Activated T-helper 17 cell treated with anti-CD3 and anti-CD28 coated beads, Interleukin-2, amount 50 U/mL, for 72 hours (primary cell): ENCODE results near the gene MGME1. TPM values are rescaled to one million over a fixed set of nuclear protein-coding genes. Genes with fewer than 3 reads are reported as not detected.
"Not testable (repeated sequence)": the region's sequence is repeated elsewhere in the genome, so short reads cannot be mapped to it uniquely, and the experiment has no call there.

Source experiments
- ATAC-seq: fragments of 150-1000 bp; cut with Tn5 transposase; replicated peaks from 2 replicates; pipeline ENCODE4 v1.10.0; 2021; ENCODE audit warnings: mild to moderate bottlenecking, moderate library complexity
- H3K27ac Mint-ChIP-seq: one replicate; pipeline ENCODE4 v1.8.0; 2022; ENCODE audit warnings: mixed read lengths
- H3K27me3 Mint-ChIP-seq: one replicate; pipeline ENCODE4 v1.8.0; 2022; ENCODE audit warnings: mixed read lengths
- H3K36me3 Mint-ChIP-seq: one replicate; pipeline ENCODE4 v1.8.0; 2022; ENCODE audit warnings: low read depth, mild to moderate bottlenecking, mixed read lengths
- H3K4me1 Mint-ChIP-seq: one replicate; pipeline ENCODE4 v1.8.0; 2022; ENCODE audit warnings: mixed read lengths
- H3K4me3 Mint-ChIP-seq: one replicate; pipeline ENCODE4 v1.8.0; 2022; ENCODE audit warnings: mild to moderate bottlenecking, mixed read lengths
- H3K9me3 Mint-ChIP-seq: one replicate; pipeline ENCODE4 v1.8.0; 2022; ENCODE audit warnings: mixed read lengths
- total RNA-seq, 2 donors: library from RNA; stranded (reverse); gene quantifications; one replicate each; pipeline ENCODE4 v1.2.3, GENCODE V29; 2022

Gene MGME1
- total RNA-seq, 2 donors from 2014 or later, result 24.2 to 33.2 TPM

- not testable (repeated sequence) for H3K27ac Mint-ChIP-seq, H3K4me3 Mint-ChIP-seq, H3K9me3 Mint-ChIP-seq, H3K27me3 Mint-ChIP-seq, ATAC-seq, H3K4me1 Mint-ChIP-seq, H3K36me3 Mint-ChIP-seq
Measured at GRCh38 chr20:18027011-18027410, 58.2 kb downstream of the MGME1 start.

GRCh38 chr20:18030020-18030419, 61.2 kb downstream of the MGME1 start:
- H3K27me3 Mint-ChIP-seq, result peaks cover 7% of the 10 kb centered on the region
- no peaks in the 10 kb centered on the region for H3K36me3 Mint-ChIP-seq
- no peak for ATAC-seq
- H3K9me3 Mint-ChIP-seq, result no peaks in the 10 kb centered on the region
- no peak overlapping the region for H3K27ac Mint-ChIP-seq
- H3K4me3 Mint-ChIP-seq, result no peak overlapping the region
- no peaks in the 10 kb centered on the region for H3K4me1 Mint-ChIP-seq

DNA sequence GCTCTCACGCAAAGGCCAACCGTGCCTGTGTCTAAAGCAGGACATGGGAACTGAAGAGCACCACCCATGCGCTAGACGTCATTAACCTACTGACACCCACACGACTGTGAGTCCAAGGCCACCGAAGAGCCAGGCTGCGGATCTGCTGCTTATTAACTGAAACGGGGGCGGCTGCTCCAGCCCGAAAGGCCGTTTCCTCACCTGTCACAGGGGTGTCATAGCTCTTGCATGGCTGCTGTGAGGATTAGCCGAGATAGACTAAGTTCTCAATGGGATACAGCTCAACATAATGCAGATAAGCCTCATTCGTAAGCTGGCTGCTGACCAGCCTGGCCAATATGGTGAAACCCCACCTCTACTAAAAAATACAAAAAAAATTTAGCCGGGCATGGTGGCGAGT, 62.2 kb downstream of the MGME1 start:
- ATAC-seq, result no peak
- Mint-ChIP-seq H3K36me3 (no peaks in the 10 kb centered on the region), H3K9me3 (no peaks in the 10 kb centered on the region), H3K4me1 (no peaks in the 10 kb centered on the region), H3K27me3 (peaks cover 7% of the 10 kb centered on the region), H3K4me3 (no peak overlapping the region), H3K27ac (no peak overlapping the region)

GRCh38 chr20:18031888-18032509, 63.2 kb downstream of the MGME1 start:
- H3K4me3 Mint-ChIP-seq, result no peak overlapping the region
- H3K4me1 Mint-ChIP-seq, result no peaks in the 10 kb centered on the region
- H3K27ac Mint-ChIP-seq, result no peak overlapping the region
- H3K36me3 Mint-ChIP-seq, result no peaks in the 10 kb centered on the region
- H3K9me3 Mint-ChIP-seq, result no peaks in the 10 kb centered on the region
- H3K27me3 Mint-ChIP-seq, result peaks cover 7% of the 10 kb centered on the region
- no peak for ATAC-seq

- Mint-ChIP-seq H3K4me1 (no peaks in the 10 kb centered on the region), H3K27ac (no peak overlapping the region), H3K4me3 (no peak overlapping the region), H3K36me3 (no peaks in the 10 kb centered on the region), H3K27me3 (peaks cover 9% of the 10 kb centered on the region), H3K9me3 (no peaks in the 10 kb centered on the region)
- no peak for ATAC-seq
Measured at GRCh38 chr20:18032977-18033892, 64.4 kb downstream of the MGME1 start.

DNA sequence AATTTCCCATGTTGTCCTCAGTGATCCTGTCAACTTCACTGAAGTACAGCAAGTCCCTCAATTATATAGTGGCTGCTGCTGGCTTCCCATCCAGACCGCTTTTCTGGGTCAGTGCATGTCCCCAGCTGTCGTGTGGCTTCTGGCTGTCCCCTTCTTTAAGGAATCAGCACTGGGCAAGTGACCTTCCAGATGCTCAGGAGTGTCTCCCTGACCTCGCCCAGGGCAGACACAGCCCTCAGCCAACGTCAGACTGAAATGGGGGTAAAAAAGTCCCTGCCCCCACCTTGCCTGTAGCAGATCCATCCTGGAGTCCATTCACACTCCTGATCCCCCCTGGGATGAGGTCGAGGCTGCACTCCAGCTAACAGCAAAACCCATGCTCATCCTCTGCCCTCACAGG, 65.2 kb downstream of the MGME1 start:
- ATAC-seq, result no peak
- Mint-ChIP-seq H3K4me1 (no peaks in the 10 kb centered on the region), H3K4me3 (no peak overlapping the region), H3K27me3 (peaks cover 14% of the 10 kb centered on the region), H3K9me3 (no peaks in the 10 kb centered on the region), H3K27ac (no peak overlapping the region), H3K36me3 (no peaks in the 10 kb centered on the region)

- Mint-ChIP-seq H3K27ac (no peak overlapping the region), H3K4me1 (no peaks in the 10 kb centered on the region), H3K4me3 (no peak overlapping the region), H3K27me3 (peaks cover 35% of the 10 kb centered on the region), H3K36me3 (no peaks in the 10 kb centered on the region), H3K9me3 (peaks cover 6% of the 10 kb centered on the region)
- ATAC-seq, result no peak
Measured at GRCh38 chr20:18039063-18039462, 70.2 kb downstream of the MGME1 start.

Other genes starting within 250 kb of the MGME1 start
- 100 to 1,000 TPM; 175 to 201 TPM for gene SNX5, start 224 bp upstream of the MGME1 start, total RNA-seq
- not detected for gene OVOL2, start 88.9 kb downstream of the MGME1 start, total RNA-seq
- 10 to 100 TPM; 11.3 to 11.6 TPM for gene KAT14, start 168.8 kb downstream of the MGME1 start, total RNA-seq
- 1 to 10 TPM; 8.2 to 8.4 TPM for gene PET117, start 168.8 kb downstream of the MGME1 start, total RNA-seq